ENCODE results near the gene IGSF22. TPM values are rescaled to one million over a fixed set of nuclear protein-coding genes. Genes with fewer than 3 reads are reported as not detected.
A peak's percentile ranks its signal among the peaks of the same experiment; 100 is the strongest.

The IGSF22 gene
- total and polyA plus RNA-seq, 4 experiments from 2014 or later = 4.6 to 8.0 (median 5.6) TPM

DNA sequence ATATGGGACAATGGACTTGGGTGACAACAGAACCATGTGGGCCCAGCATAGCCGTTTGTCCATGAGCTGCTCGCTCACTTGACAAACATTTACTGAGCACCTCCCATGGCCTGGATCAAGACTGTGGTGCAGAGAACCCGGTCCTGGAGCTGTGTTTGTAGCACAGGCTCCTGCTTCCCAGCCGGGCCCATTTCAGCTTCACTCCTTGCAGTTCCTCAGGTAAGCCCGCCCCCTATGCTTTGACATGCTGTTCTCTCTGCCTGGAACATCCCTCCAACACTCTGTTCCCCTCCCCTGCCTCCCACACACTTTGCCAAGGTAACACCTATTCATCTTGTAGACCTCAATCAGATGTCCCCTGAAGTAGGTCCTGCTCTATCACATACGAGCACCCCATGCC, 19.3 kb upstream of the IGSF22 start:
- no peaks in the 10 kb centered on the region for H3K9me3 ChIP-seq (ENCODE audit: control insufficient read depth in 1 of 2, low read length in 2 of 2)
- no peaks in the 10 kb centered on the region for H3K9me3 Mint-ChIP-seq
- ChIA-PET CTCF (ENCODE audit: partially characterized antibody) (interaction anchor here (1.2 to 2.0 kb wide), 3 partner anchors 17 to 23 kb away, joined by 3 to 8 read pairs (median 6); no protein-coding TSS in a partner anchor), POLR2A (ENCODE audit: partially characterized antibody) (no interaction called here)
- H3K4me3 Mint-ChIP-seq = no peak overlapping the region
- H3K36me3 ChIP-seq (ENCODE audit: insufficient read depth, low read length) = no peaks in the 10 kb centered on the region
- no peak overlapping the region for H3K4me3 ChIP-seq (ENCODE audit: low read length in 2 of 2)
- DNase-seq = no peak
- no peaks in the 10 kb centered on the region for H3K4me1 Mint-ChIP-seq
- H3K27ac ChIP-seq (ENCODE audit: low read depth, low read length) = no peak overlapping the region
- H3K27me3 Mint-ChIP-seq = no peaks in the 10 kb centered on the region
- intact Hi-C loops (cut with micrococcal nuclease) = no loop called here
- H3K27ac Mint-ChIP-seq = no peak overlapping the region
- H3K4me1 ChIP-seq (ENCODE audit: insufficient read depth, low read length) = no peaks in the 10 kb centered on the region
- H3K27me3 ChIP-seq (ENCODE audit: insufficient read depth, low read length) = no peaks in the 10 kb centered on the region
- H3K36me3 Mint-ChIP-seq = no peaks in the 10 kb centered on the region

DNA sequence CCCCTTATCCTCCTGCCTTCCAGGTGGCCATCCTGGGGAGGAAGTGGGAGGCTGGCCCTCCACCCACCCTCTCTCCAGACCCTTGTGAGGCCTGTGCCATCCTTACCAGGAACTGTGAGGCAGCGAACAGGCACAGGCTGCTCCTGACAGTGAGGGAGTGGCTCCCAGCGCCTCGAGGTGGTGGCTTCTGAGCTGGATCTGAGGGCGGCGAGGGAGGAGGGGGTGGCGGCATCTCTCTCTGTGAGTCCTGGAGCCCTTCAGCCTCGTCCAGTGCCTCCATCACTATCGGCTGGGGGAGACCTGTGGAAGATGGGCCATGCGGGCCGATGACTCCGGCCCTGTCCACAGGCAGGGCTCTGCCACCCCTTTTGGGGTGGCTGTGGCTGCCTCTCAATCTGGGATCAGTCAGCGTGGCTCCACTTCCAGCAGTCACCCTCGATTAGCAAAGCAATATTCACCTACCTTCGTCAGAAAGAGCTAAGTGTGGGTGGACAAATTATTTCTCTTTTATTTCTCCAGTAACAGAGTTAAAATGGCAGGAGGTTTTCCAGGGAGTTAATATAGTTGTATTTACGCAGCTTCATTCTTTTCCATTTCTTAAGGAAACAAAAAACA, 18.0 kb upstream of the IGSF22 start:
- H3K9me3 Mint-ChIP-seq = no peaks in the 10 kb centered on the region
- H3K27ac Mint-ChIP-seq = no peak overlapping the region
- Histone ChIP-seq H3K27ac (ENCODE audit: low read depth, low read length) (no peak overlapping the region), H3K9me3 (ENCODE audit: control insufficient read depth in 1 of 2, low read length in 2 of 2) (no peaks in the 10 kb centered on the region), H3K4me3 (ENCODE audit: low read length in 2 of 2) (no peak overlapping the region), H3K4me1 (ENCODE audit: insufficient read depth, low read length) (no peaks in the 10 kb centered on the region), H3K27me3 (ENCODE audit: insufficient read depth, low read length) (no peaks in the 10 kb centered on the region), H3K36me3 (ENCODE audit: insufficient read depth, low read length) (no peaks in the 10 kb centered on the region)
- peaks cover 0 to 2% (median 0%) of the 10 kb centered on the region in 4 donors for H3K4me1 Mint-ChIP-seq
- H3K27me3 Mint-ChIP-seq = no peaks in the 10 kb centered on the region
- H3K4me3 Mint-ChIP-seq = no peak overlapping the region
- no peak for DNase-seq
- H3K36me3 Mint-ChIP-seq = no peaks in the 10 kb centered on the region
- intact Hi-C loops (cut with micrococcal nuclease) = no loop called here
- ChIA-PET POLR2A (ENCODE audit: partially characterized antibody) (no interaction called here), CTCF (ENCODE audit: partially characterized antibody) (interaction anchor here (1.2 to 2.0 kb wide), 3 partner anchors 11 to 19 kb away, joined by 3 to 8 read pairs (median 4); no protein-coding TSS in a partner anchor)

DNA sequence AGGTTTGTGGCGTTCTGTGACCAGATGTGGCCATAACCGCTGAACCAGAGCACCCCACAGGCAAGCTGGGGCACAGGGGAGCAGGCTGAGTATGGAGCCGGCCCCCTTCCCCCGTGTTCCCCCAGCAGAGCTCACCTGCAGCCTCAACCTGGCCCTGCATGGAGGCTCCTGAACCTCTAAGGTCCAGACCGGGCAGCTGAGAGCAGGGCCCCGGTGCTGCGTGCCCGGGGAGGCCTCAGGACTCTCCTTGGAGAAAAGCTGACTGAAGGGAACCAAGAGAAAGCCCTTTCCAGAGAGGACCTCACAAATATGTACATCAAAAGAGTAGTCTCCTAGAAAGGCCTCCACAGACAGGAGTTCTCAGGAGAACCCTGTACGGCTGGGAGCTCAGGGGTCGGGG, 17.4 kb upstream of the IGSF22 start:
- ChIA-PET CTCF (ENCODE audit: partially characterized antibody) (interaction anchor here (1.4 to 2.0 kb wide), 3 partner anchors 11 to 21 kb away, joined by 4 to 8 read pairs (median 6); no protein-coding TSS in a partner anchor), POLR2A (ENCODE audit: partially characterized antibody) (no interaction called here)
- Mint-ChIP-seq H3K9me3 (no peaks in the 10 kb centered on the region), H3K4me3 (no peak overlapping the region), H3K4me1 (peaks cover 0 to 3% (median 0%) of the 10 kb centered on the region in 4 donors), H3K36me3 (no peaks in the 10 kb centered on the region), H3K27me3 (no peaks in the 10 kb centered on the region), H3K27ac (no peak overlapping the region)
- no peak overlapping the region for H3K4me3 ChIP-seq (ENCODE audit: low read length in 2 of 2)
- no peaks in the 10 kb centered on the region for H3K36me3 ChIP-seq (ENCODE audit: insufficient read depth, low read length)
- H3K4me1 ChIP-seq (ENCODE audit: insufficient read depth, low read length) = no peaks in the 10 kb centered on the region
- no peak for DNase-seq
- intact Hi-C loops (cut with micrococcal nuclease) = no loop called here
- H3K27ac ChIP-seq (ENCODE audit: low read depth, low read length) = no peak overlapping the region
- H3K9me3 ChIP-seq (ENCODE audit: control insufficient read depth in 1 of 2, low read length in 2 of 2) = no peaks in the 10 kb centered on the region
- no peaks in the 10 kb centered on the region for H3K27me3 ChIP-seq (ENCODE audit: insufficient read depth, low read length)

DNA sequence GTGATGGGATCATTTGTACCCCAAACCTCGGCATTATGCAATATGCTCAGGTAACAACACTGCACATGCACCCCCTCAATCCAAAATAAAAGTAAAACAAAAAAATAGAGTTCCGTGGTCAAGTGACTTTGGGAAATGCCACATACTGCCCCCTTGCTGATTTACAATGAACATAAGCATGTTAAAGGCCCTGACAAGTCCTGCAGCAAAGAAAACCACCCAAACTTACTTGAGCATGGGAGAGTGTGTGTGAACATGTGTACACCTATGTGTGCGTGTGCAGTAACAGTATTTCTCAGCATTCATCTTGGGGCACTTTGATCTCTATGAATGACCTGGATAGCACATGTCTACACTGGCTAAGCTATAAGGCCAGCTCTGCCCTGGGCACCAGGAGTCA, 15.8 kb upstream of the IGSF22 start:
- Histone ChIP-seq H3K4me3 (ENCODE audit: low read length in 2 of 2) (no peak overlapping the region), H3K9me3 (ENCODE audit: control insufficient read depth in 1 of 2, low read length in 2 of 2) (no peaks in the 10 kb centered on the region), H3K27me3 (ENCODE audit: insufficient read depth, low read length) (no peaks in the 10 kb centered on the region), H3K36me3 (ENCODE audit: insufficient read depth, low read length) (no peaks in the 10 kb centered on the region), H3K27ac (ENCODE audit: low read depth, low read length) (no peak overlapping the region), H3K4me1 (ENCODE audit: insufficient read depth, low read length) (no peaks in the 10 kb centered on the region)
- POLR2A ChIA-PET (ENCODE audit: partially characterized antibody) = no interaction called here
- H3K27me3 Mint-ChIP-seq = no peaks in the 10 kb centered on the region
- H3K9me3 Mint-ChIP-seq = no peaks in the 10 kb centered on the region
- DNase-seq = no peak
- intact Hi-C loops (cut with micrococcal nuclease) = no loop called here
- H3K36me3 Mint-ChIP-seq = no peaks in the 10 kb centered on the region
- H3K4me3 Mint-ChIP-seq = no peak overlapping the region
- peaks cover 0 to 3% (median 0%) of the 10 kb centered on the region in 4 donors for H3K4me1 Mint-ChIP-seq
- no peak overlapping the region for H3K27ac Mint-ChIP-seq
- CTCF ChIA-PET (ENCODE audit: partially characterized antibody) = interaction anchor here (0.9 to 1.7 kb wide), 2 partner anchors 11 to 18 kb away, joined by 3 to 5 read pairs; no protein-coding TSS in a partner anchor

DNA sequence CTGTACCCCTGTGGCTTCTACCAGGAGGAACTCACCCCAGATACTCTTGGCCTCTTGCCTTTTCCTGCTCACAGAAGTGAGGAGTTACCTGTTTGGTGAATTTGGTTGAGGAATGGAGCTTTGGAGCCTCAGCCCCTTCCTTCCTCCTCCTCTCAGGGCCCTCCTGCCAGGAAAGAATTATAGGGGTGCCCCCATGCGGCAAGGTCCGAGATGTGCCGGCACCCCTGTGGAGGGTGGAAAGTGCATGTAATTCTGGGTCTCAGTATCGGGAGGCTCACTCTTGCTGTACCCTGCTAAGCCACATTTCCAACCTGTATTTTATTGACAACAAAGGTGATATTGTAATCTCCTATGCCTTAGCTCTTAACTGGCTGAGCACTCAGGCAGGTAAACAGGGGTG, 13.7 kb upstream of the IGSF22 start:
- H3K27ac Mint-ChIP-seq = peak overlapping the region in 1 of 7 donors; percentile 17
- POLR2A ChIA-PET (ENCODE audit: partially characterized antibody) = interaction anchor here (1.2 kb wide), 1 partner anchor 18 kb away, joined by 3 read pairs; no protein-coding TSS in a partner anchor
- H3K4me3 ChIP-seq (ENCODE audit: low read length in 2 of 2) = no peak overlapping the region

DNA sequence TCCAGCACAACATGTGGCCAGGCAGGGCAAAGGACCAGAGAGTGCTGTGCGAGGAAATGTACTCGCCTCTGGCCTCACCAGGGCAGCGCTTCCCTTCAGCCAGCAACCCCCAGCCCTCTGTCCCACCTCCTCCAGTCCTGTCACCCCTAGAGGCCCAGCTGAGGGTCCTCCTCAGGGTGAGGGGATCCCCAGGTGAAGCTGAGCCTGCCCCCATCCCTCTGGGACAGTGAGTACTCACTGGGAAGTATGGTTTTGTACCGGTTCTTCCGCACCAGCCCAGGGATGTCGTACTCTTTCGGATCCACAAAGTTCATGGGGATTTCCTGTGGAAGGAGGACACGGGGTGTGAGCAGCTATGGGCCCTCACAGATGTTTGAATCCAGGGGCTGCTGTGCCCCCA, 11.7 kb upstream of the IGSF22 start:
- Mint-ChIP-seq H3K9me3 (no peaks in the 10 kb centered on the region), H3K4me1 (peaks cover 0 to 3% (median 0%) of the 10 kb centered on the region in 4 donors), H3K27me3 (no peaks in the 10 kb centered on the region), H3K4me3 (no peak overlapping the region), H3K36me3 (no peaks in the 10 kb centered on the region), H3K27ac (no peak overlapping the region)
- Histone ChIP-seq H3K36me3 (ENCODE audit: insufficient read depth, low read length) (no peaks in the 10 kb centered on the region), H3K9me3 (ENCODE audit: control insufficient read depth in 1 of 2, low read length in 2 of 2) (no peaks in the 10 kb centered on the region), H3K4me3 (ENCODE audit: low read length in 2 of 2) (no peak overlapping the region), H3K27ac (ENCODE audit: low read depth, low read length) (no peak overlapping the region), H3K27me3 (ENCODE audit: insufficient read depth, low read length) (no peaks in the 10 kb centered on the region), H3K4me1 (ENCODE audit: insufficient read depth, low read length) (no peaks in the 10 kb centered on the region)
- CTCF ChIA-PET (ENCODE audit: partially characterized antibody) = interaction anchor here (2.1 to 3.2 kb wide), 3 partner anchors 9 to 197 kb away, joined by 4 to 14 read pairs (median 14); no protein-coding TSS in a partner anchor
- DNase-seq = no peak
- POLR2A ChIA-PET (ENCODE audit: partially characterized antibody) = no interaction called here
- intact Hi-C loops (cut with micrococcal nuclease) = no loop called here

More for the DNA sequence above, 13.7 kb upstream of the IGSF22 start:
- H3K9me3 ChIP-seq (ENCODE audit: control insufficient read depth in 1 of 2, low read length in 2 of 2) = no peaks in the 10 kb centered on the region
- intact Hi-C loops (cut with micrococcal nuclease) = no loop called here
- no peaks in the 10 kb centered on the region for H3K27me3 Mint-ChIP-seq
- peaks cover 0 to 3% (median 0%) of the 10 kb centered on the region in 4 donors for H3K4me1 Mint-ChIP-seq
- H3K4me3 Mint-ChIP-seq = no peak overlapping the region
- no peaks in the 10 kb centered on the region for H3K27me3 ChIP-seq (ENCODE audit: insufficient read depth, low read length)
- CTCF ChIA-PET (ENCODE audit: partially characterized antibody) = interaction anchor here (0.9 to 3.1 kb wide), 5 partner anchors 11 to 199 kb away, joined by 3 to 14 read pairs (median 3); no protein-coding TSS in a partner anchor
- H3K27ac ChIP-seq (ENCODE audit: low read depth, low read length) = no peak overlapping the region
- no peak for DNase-seq
- H3K9me3 Mint-ChIP-seq = no peaks in the 10 kb centered on the region
- H3K36me3 ChIP-seq (ENCODE audit: insufficient read depth, low read length) = no peaks in the 10 kb centered on the region
- H3K36me3 Mint-ChIP-seq = no peaks in the 10 kb centered on the region
- H3K4me1 ChIP-seq (ENCODE audit: insufficient read depth, low read length) = no peaks in the 10 kb centered on the region

DNA sequence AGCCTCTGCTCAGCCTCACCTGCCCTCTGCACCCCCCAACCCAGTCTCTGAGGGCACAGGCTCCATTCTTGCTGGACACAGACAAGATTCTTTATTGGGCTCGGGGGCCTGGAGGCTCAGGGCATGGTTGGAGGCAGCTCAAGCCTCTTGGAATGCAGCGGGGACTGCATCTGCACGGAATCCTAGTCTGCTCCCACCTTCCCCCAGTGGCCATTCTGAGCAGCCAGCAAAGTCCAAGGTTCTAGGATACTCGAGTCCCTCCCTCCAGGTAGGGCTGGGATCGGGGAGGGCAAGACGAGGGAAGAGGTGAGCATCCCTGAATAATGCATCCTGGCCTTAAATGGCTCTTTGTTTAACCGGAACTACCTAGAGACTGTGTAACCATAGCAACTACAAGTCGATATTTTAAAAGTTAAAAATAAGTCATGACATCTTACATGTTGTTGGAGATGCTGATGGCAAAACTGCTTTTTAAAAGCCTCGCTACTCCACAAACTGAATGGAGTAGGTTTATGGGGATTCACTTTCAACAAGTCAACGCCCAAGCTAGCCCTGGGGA, 10.7 kb upstream of the IGSF22 start:
- Histone ChIP-seq H3K9me3 (ENCODE audit: control insufficient read depth in 1 of 2, low read length in 2 of 2) (no peaks in the 10 kb centered on the region), H3K27ac (ENCODE audit: low read depth, low read length) (no peak overlapping the region), H3K4me3 (ENCODE audit: low read length in 2 of 2) (no peak overlapping the region), H3K4me1 (ENCODE audit: insufficient read depth, low read length) (no peaks in the 10 kb centered on the region), H3K36me3 (ENCODE audit: insufficient read depth, low read length) (no peaks in the 10 kb centered on the region), H3K27me3 (ENCODE audit: insufficient read depth, low read length) (no peaks in the 10 kb centered on the region)
- Mint-ChIP-seq H3K36me3 (no peaks in the 10 kb centered on the region), H3K27ac (no peak overlapping the region), H3K4me3 (no peak overlapping the region), H3K27me3 (no peaks in the 10 kb centered on the region), H3K9me3 (no peaks in the 10 kb centered on the region), H3K4me1 (peaks cover 2 to 6% (median 5%) of the 10 kb centered on the region in 4 donors)
- POLR2A ChIA-PET (ENCODE audit: partially characterized antibody) = no interaction called here
- no peak for DNase-seq
- CTCF ChIA-PET (ENCODE audit: partially characterized antibody) = interaction anchor here (2.1 to 3.2 kb wide), 2 partner anchors 14 to 196 kb away, joined by 4 to 14 read pairs; no protein-coding TSS in a partner anchor
- intact Hi-C loops (cut with micrococcal nuclease) = no loop called here

All from CD4-positive, alpha-beta memory T cell (primary cell).